Measurements from ENCODE around the gene MDM4. TPM values are rescaled to one million over a fixed set of nuclear protein-coding genes. Genes with fewer than 3 reads are reported as not detected.
"Not testable (repeated sequence)": the region's sequence is repeated elsewhere in the genome, so short reads cannot be mapped to it uniquely, and the experiment has no call there.

MDM4 gene
- total and polyA plus RNA-seq, 2 donors (not counting 1 experiment from before 2014, with no cell fraction given), result 46.6 to 374 TPM

DNA sequence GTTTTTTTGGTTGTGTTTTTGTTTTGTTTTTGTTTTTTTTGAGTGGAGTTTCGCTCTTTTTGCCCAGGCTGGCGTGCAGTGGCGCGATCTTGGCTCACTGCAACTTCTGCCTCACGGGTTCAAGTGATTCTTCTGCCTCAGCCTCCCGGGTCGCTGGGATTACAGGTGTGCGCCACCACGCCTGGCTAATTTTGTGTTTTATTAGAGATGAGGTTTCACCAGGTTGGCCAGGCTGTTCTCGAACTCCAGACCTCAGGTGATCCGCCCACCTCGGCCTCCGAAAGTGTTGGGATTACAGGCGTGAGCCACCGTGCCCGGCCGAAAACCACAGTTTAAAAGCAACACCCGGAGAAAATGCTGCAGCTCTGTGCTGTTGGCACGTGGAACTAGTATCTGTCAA lies 1.2 kb downstream of the MDM4 start:
- peaks cover 0 to 19% of the 10 kb centered on the region in 2 experiments for H3K36me3 ChIP-seq (replicated peaks in 1 of 2; ENCODE audit: control extremely low read depth in 1 of 2, control insufficient read depth in 1 of 2, extremely low read depth in 1 of 2, insufficient read depth in 2 of 2, low read length in 1 of 2)
- H3K9me3 ChIP-seq (ENCODE audit: control extremely low read depth in 1 of 3, control insufficient read depth in 2 of 3, insufficient read depth in 1 of 3, low read length in 2 of 3); H2AFZ ChIP-seq (ENCODE audit: insufficient read depth, low read depth, low read length, poor library complexity, severe bottlenecking); H3K27me3 Mint-ChIP-seq; H3K27me3 ChIP-seq (replicated peaks in 1 of 4; ENCODE audit: control extremely low read depth in 1 of 4, control insufficient read depth in 3 of 4, insufficient read depth in 4 of 4, low read length in 3 of 4); H3K4me3 Mint-ChIP-seq; H3K27ac Mint-ChIP-seq; H4K20me1 ChIP-seq (ENCODE audit: control insufficient read depth, insufficient read depth, low read length, poor library complexity, severe bottlenecking); DNase-seq; ATAC-seq (ENCODE audit: low read depth); H3K9me3 Mint-ChIP-seq (ENCODE audit: insufficient read depth): not testable (repeated sequence)
- peak overlapping the region; percentile 75 to 96 (median 91) for H3K4me3 ChIP-seq (ENCODE audit: control extremely low read depth in 1 of 5, extremely low read depth in 1 of 5, insufficient read depth in 1 of 5, low read depth in 2 of 5, low read length in 4 of 5)
- ChIA-PET CTCF (interaction anchor here (0.6 to 7.4 kb wide), 7 partner anchors 11 to 290 kb away, joined by 3 to 48 read pairs (median 12); no protein-coding TSS in a partner anchor), POLR2A (interaction anchor here (1.8 to 4.5 kb wide), 3 partner anchors 10 to 23 kb away, joined by 4 to 53 read pairs (median 15); partner anchors contain the start of gene PIK3C2B)
- peak overlapping the region; percentile 95 to 97 for H3K27ac ChIP-seq (ENCODE audit: low read length in 2 of 2)
- peaks cover 61% of the 10 kb centered on the region for H3K79me2 ChIP-seq (ENCODE audit: control insufficient read depth, insufficient read depth, low read length)
- peaks cover 83 to 92% of the 10 kb centered on the region in 2 donors for H3K4me1 ChIP-seq (ENCODE audit: control insufficient read depth in 2 of 2, insufficient read depth in 2 of 2, low read length in 2 of 2)
- H3K9ac ChIP-seq (ENCODE audit: low read length), result peak overlapping the region; percentile 94
- peak overlapping the region; percentile 77 for H3K4me2 ChIP-seq (replicated peaks; ENCODE audit: low read depth, low read length, poor library complexity, severe bottlenecking)
- 54% methylated on average over 13 of the region's 19 CpGs for WGBS (ENCODE audit: insufficient coverage)
- peaks cover 69% of the 10 kb centered on the region for H3K4me1 Mint-ChIP-seq
- intact Hi-C loops (cut with micrococcal nuclease), result loop anchor here (2.0 to 5.0 kb wide), 2 partner anchors 45 to 107 kb away; partner anchors contain the start of gene PPP1R15B

GRCh38 chr1:204520834-204521709 lies 4.9 kb downstream of the MDM4 start:
- intact Hi-C loops (cut with micrococcal nuclease), result loop anchor here (1.0 to 5.0 kb wide), 3 partner anchors 8 to 766 kb away; no protein-coding TSS in a partner anchor
- Mint-ChIP-seq H3K4me1 (peaks cover 64% of the 10 kb centered on the region), H3K27me3 (no peaks in the 10 kb centered on the region), H3K4me3 (peak overlapping the region; percentile 83), H3K27ac (peak overlapping the region; percentile 96), H3K9me3 (ENCODE audit: insufficient read depth) (no peaks in the 10 kb centered on the region)
- H3K9ac ChIP-seq (ENCODE audit: low read length), result peak overlapping the region; percentile 53
- H3K4me3 ChIP-seq (ENCODE audit: control extremely low read depth in 1 of 5, extremely low read depth in 1 of 5, insufficient read depth in 1 of 5, low read depth in 2 of 5, low read length in 4 of 5), result peak overlapping the region in 4 of 5 experiments; percentile 20 to 61 (median 30)
- DNase-seq (peak; percentile 90), ATAC-seq (ENCODE audit: low read depth) (peak; percentile 63)
- H3K36me3 ChIP-seq (replicated peaks in 1 of 2; ENCODE audit: control extremely low read depth in 1 of 2, control insufficient read depth in 1 of 2, extremely low read depth in 1 of 2, insufficient read depth in 2 of 2, low read length in 1 of 2), result peaks cover 0 to 38% of the 10 kb centered on the region in 2 experiments
- H3K27me3 ChIP-seq (replicated peaks in 1 of 4; ENCODE audit: control extremely low read depth in 1 of 4, control insufficient read depth in 3 of 4, insufficient read depth in 4 of 4, low read length in 3 of 4), result no peaks in the 10 kb centered on the region
- TF ChIP-seq, protein P1, sequence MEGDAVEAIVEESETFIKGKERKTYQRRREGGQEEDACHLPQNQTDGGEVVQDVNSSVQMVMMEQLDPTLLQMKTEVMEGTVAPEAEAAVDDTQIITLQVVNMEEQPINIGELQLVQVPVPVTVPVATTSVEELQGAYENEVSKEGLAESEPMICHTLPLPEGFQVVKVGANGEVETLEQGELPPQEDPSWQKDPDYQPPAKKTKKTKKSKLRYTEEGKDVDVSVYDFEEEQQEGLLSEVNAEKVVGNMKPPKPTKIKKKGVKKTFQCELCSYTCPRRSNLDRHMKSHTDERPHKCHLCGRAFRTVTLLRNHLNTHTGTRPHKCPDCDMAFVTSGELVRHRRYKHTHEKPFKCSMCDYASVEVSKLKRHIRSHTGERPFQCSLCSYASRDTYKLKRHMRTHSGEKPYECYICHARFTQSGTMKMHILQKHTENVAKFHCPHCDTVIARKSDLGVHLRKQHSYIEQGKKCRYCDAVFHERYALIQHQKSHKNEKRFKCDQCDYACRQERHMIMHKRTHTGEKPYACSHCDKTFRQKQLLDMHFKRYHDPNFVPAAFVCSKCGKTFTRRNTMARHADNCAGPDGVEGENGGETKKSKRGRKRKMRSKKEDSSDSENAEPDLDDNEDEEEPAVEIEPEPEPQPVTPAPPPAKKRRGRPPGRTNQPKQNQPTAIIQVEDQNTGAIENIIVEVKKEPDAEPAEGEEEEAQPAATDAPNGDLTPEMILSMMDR (IDR thresholded peaks at IDR 0.05), result no peak
- peak overlapping the region; percentile 92 to 97 for H3K27ac ChIP-seq (ENCODE audit: low read length in 2 of 2)
- H3K9me3 ChIP-seq (ENCODE audit: control extremely low read depth in 1 of 3, control insufficient read depth in 2 of 3, insufficient read depth in 1 of 3, low read length in 2 of 3), result peaks cover 0 to 14% (median 6%) of the 10 kb centered on the region in 3 donors
- H3K4me2 ChIP-seq (replicated peaks; ENCODE audit: low read depth, low read length, poor library complexity, severe bottlenecking), result peak overlapping the region; percentile 77
- POLR2A ChIA-PET, result interaction anchor here (0.6 to 3.9 kb wide), 4 partner anchors 8 to 27 kb away, joined by 5 to 91 read pairs (median 8); partner anchors contain the start of gene PIK3C2B
- WGBS (ENCODE audit: insufficient coverage), result 0% methylated on average over 2 of the region's 5 CpGs
- peaks cover 98% of the 10 kb centered on the region for H3K79me2 ChIP-seq (ENCODE audit: control insufficient read depth, insufficient read depth, low read length)
- CTCF ChIA-PET, result interaction anchor here (0.6 to 5.4 kb wide), 8 partner anchors 8 to 74 kb away, joined by 3 to 24 read pairs (median 3); partner anchors contain the start of gene PIK3C2B
- no peak overlapping the region for H2AFZ ChIP-seq (ENCODE audit: insufficient read depth, low read depth, low read length, poor library complexity, severe bottlenecking)
- peaks cover 7% of the 10 kb centered on the region for H4K20me1 ChIP-seq (ENCODE audit: control insufficient read depth, insufficient read depth, low read length, poor library complexity, severe bottlenecking)
- peaks cover 74 to 84% of the 10 kb centered on the region in 2 donors for H3K4me1 ChIP-seq (ENCODE audit: control insufficient read depth in 2 of 2, insufficient read depth in 2 of 2, low read length in 2 of 2)

GRCh38 chr1:204521941-204522521 lies 5.8 kb downstream of the MDM4 start:
- H3K27me3 ChIP-seq (replicated peaks in 1 of 4; ENCODE audit: control extremely low read depth in 1 of 4, control insufficient read depth in 3 of 4, insufficient read depth in 4 of 4, low read length in 3 of 4); H3K27me3 Mint-ChIP-seq; H3K9me3 Mint-ChIP-seq (ENCODE audit: insufficient read depth); H2AFZ ChIP-seq (ENCODE audit: insufficient read depth, low read depth, low read length, poor library complexity, severe bottlenecking): not testable (repeated sequence)
- peak overlapping the region; percentile 92 to 97 for H3K27ac ChIP-seq (ENCODE audit: low read length in 2 of 2)
- Mint-ChIP-seq H3K4me3 (peak overlapping the region; percentile 72), H3K27ac (peak overlapping the region; percentile 96), H3K4me1 (peaks cover 64% of the 10 kb centered on the region)
- 80% methylated on average over 1 of the region's 5 CpGs for WGBS (ENCODE audit: insufficient coverage)
- H3K4me3 ChIP-seq (ENCODE audit: control extremely low read depth in 1 of 5, extremely low read depth in 1 of 5, insufficient read depth in 1 of 5, low read depth in 2 of 5, low read length in 4 of 5), result peak overlapping the region in 3 of 5 experiments; percentile 9 to 61 (median 17)
- ATAC-seq (ENCODE audit: low read depth), result peak; percentile 32
- DNase-seq, result peak; percentile 64
- peaks cover 0 to 14% (median 6%) of the 10 kb centered on the region in 3 donors for H3K9me3 ChIP-seq (ENCODE audit: control extremely low read depth in 1 of 3, control insufficient read depth in 2 of 3, insufficient read depth in 1 of 3, low read length in 2 of 3)
- H3K79me2 ChIP-seq (ENCODE audit: control insufficient read depth, insufficient read depth, low read length), result peaks cover 99% of the 10 kb centered on the region
- POLR2A ChIA-PET, result interaction anchor here (0.7 to 3.9 kb wide), 5 partner anchors 9 to 1232 kb away, joined by 3 to 91 read pairs (median 6); partner anchors contain the start of gene PIK3C2B
- H3K4me2 ChIP-seq (replicated peaks; ENCODE audit: low read depth, low read length, poor library complexity, severe bottlenecking), result peak overlapping the region; percentile 77
- intact Hi-C loops (cut with micrococcal nuclease), result loop anchor here (1.0 to 5.0 kb wide), 3 partner anchors 9 to 765 kb away; no protein-coding TSS in a partner anchor
- peaks cover 74 to 82% of the 10 kb centered on the region in 2 donors for H3K4me1 ChIP-seq (ENCODE audit: control insufficient read depth in 2 of 2, insufficient read depth in 2 of 2, low read length in 2 of 2)
- H3K9ac ChIP-seq (ENCODE audit: low read length), result peak overlapping the region; percentile 53
- peaks cover 2 to 47% of the 10 kb centered on the region in 2 experiments for H3K36me3 ChIP-seq (replicated peaks in 1 of 2; ENCODE audit: control extremely low read depth in 1 of 2, control insufficient read depth in 1 of 2, extremely low read depth in 1 of 2, insufficient read depth in 2 of 2, low read length in 1 of 2)
- CTCF ChIA-PET, result interaction anchor here (0.7 to 6.2 kb wide), 8 partner anchors 16 to 1892 kb away, joined by 3 to 32 read pairs (median 7); partner anchors contain the start of gene PIK3C2B
- peaks cover 11% of the 10 kb centered on the region for H4K20me1 ChIP-seq (ENCODE audit: control insufficient read depth, insufficient read depth, low read length, poor library complexity, severe bottlenecking)
